ENCODE data around the gene PROX2. TPM values are rescaled to one million over a fixed set of nuclear protein-coding genes. Genes with fewer than 3 reads are reported as not detected.
A peak's percentile ranks its signal among the peaks of the same experiment; 100 is the strongest.

Gene PROX2
- total and polyA plus RNA-seq, 2 experiments from 2014 or later: 0.05 TPM; not detected in 1

GRCh38 chr14:74912111-74912510 lies 36.2 kb upstream of the PROX2 start:
- WGBS, 2 experiments (ENCODE audit: low coverage in 1 of 2, low lambda C conversion rate in 2 of 2, missing lambda C conversion rate in 2 of 2): 69 to 76% methylated on average over 4 to 6 of the region's 6 CpGs
- Histone ChIP-seq H3K27ac (no peak overlapping the region), H3K4me3 (no peak overlapping the region), H3K9me3 (ENCODE audit: low read depth) (no peaks in the 10 kb centered on the region), H3F3A (ENCODE audit: insufficient read depth) (0 out of 2 replicates have a peak, but pooled peaks cover 6% of the 10 kb centered on the region), H3K9ac (no peak overlapping the region), H4K20me1 (ENCODE audit: insufficient read depth) (no peaks in the 10 kb centered on the region), H3K4me2 (ENCODE audit: unreplicated experiment) (no peak overlapping the region), H3K27me3 (replicated peaks; ENCODE audit: insufficient read depth) (no peaks in the 10 kb centered on the region), H3K36me3 (ENCODE audit: low read depth) (no peaks in the 10 kb centered on the region), H2AFZ (no peak overlapping the region), H3K9me2 (ENCODE audit: insufficient read depth) (no peaks in the 10 kb centered on the region), H3K79me2 (ENCODE audit: insufficient read depth) (no peaks in the 10 kb centered on the region), H3K4me1 (ENCODE audit: insufficient read depth) (no peaks in the 10 kb centered on the region)
- no peak for TF ChIP-seq EZH2 (IDR thresholded peaks at IDR 0.05; ENCODE audit: insufficient read depth, poor library complexity, severe bottlenecking)
- in situ Hi-C loops (cut with MboI): loop anchor here (10.0 kb wide), 1 partner anchor 183 kb away; no protein-coding TSS in a partner anchor
- DNase-seq: no peak

- 96 to 97% methylated on average over 5 of the region's 5 CpGs for WGBS, 2 experiments (ENCODE audit: low coverage in 1 of 2, low lambda C conversion rate in 2 of 2, missing lambda C conversion rate in 2 of 2)
- H4K20me1 ChIP-seq (ENCODE audit: insufficient read depth): no peaks in the 10 kb centered on the region
Observed at GRCh38 chr14:74911704-74912103, 35.8 kb upstream of the PROX2 start.

GRCh38 chr14:74911221-74911620 lies 35.3 kb upstream of the PROX2 start:
- 79 to 82% methylated on average over 6 of the region's 6 CpGs for WGBS, 2 experiments (ENCODE audit: low coverage in 1 of 2, low lambda C conversion rate in 2 of 2, missing lambda C conversion rate in 2 of 2)
- in situ Hi-C loops (cut with MboI): loop anchor here (10.0 kb wide), 1 partner anchor 184 kb away; no protein-coding TSS in a partner anchor
- H3K9ac ChIP-seq: no peak overlapping the region

More at GRCh38 chr14:74911704-74912103, 35.8 kb upstream of the PROX2 start:
- Histone ChIP-seq H3K79me2 (ENCODE audit: insufficient read depth) (no peaks in the 10 kb centered on the region), H3K4me1 (ENCODE audit: insufficient read depth) (no peaks in the 10 kb centered on the region), H3K27ac (no peak overlapping the region), H3F3A (ENCODE audit: insufficient read depth) (0 out of 2 replicates have a peak, but pooled peaks cover 6% of the 10 kb centered on the region), H3K4me2 (ENCODE audit: unreplicated experiment) (no peak overlapping the region), H3K27me3 (replicated peaks; ENCODE audit: insufficient read depth) (no peaks in the 10 kb centered on the region), H2AFZ (no peak overlapping the region), H3K9ac (no peak overlapping the region), H3K36me3 (ENCODE audit: low read depth) (no peaks in the 10 kb centered on the region), H3K9me2 (ENCODE audit: insufficient read depth) (no peaks in the 10 kb centered on the region), H3K4me3 (no peak overlapping the region), H3K9me3 (ENCODE audit: low read depth) (no peaks in the 10 kb centered on the region)
- DNase-seq: no peak
- TF ChIP-seq EZH2 (IDR thresholded peaks at IDR 0.05; ENCODE audit: insufficient read depth, poor library complexity, severe bottlenecking) (no peak), EZH2phosphoT487 (IDR thresholded peaks at IDR 0.05; ENCODE audit: insufficient read depth, low read depth) (no peak)
- in situ Hi-C loops (cut with MboI): loop anchor here (10.0 kb wide), 1 partner anchor 183 kb away; no protein-coding TSS in a partner anchor

GRCh38 chr14:74910556-74910955 lies 34.6 kb upstream of the PROX2 start:
- no peaks in the 10 kb centered on the region for H3K27me3 ChIP-seq (replicated peaks; ENCODE audit: insufficient read depth)
- 0 out of 2 replicates have a peak overlapping the region, but pooled peaks have one; percentile 29 for H3K4me3 ChIP-seq
- no peaks in the 10 kb centered on the region for H4K20me1 ChIP-seq (ENCODE audit: insufficient read depth)
- no peaks in the 10 kb centered on the region for H3K79me2 ChIP-seq (ENCODE audit: insufficient read depth)
- no peak overlapping the region for H3K27ac ChIP-seq
- 22% methylated on average over 10 of the region's 10 CpGs for WGBS, 2 experiments (ENCODE audit: low coverage in 1 of 2, low lambda C conversion rate in 2 of 2, missing lambda C conversion rate in 2 of 2)
- in situ Hi-C loops (cut with MboI): loop anchor here (10.0 kb wide), 1 partner anchor 184 kb away; no protein-coding TSS in a partner anchor
- no peaks in the 10 kb centered on the region for H3K9me3 ChIP-seq (ENCODE audit: low read depth)
- no peaks in the 10 kb centered on the region for H3K36me3 ChIP-seq (ENCODE audit: low read depth)
- peaks cover 4% of the 10 kb centered on the region; the same call in 1 of the 2 replicates for H3K4me1 ChIP-seq (ENCODE audit: insufficient read depth)
- TF ChIP-seq EZH2phosphoT487 (IDR thresholded peaks at IDR 0.05; ENCODE audit: insufficient read depth, low read depth) (no peak), EZH2 (IDR thresholded peaks at IDR 0.05; ENCODE audit: insufficient read depth, poor library complexity, severe bottlenecking) (no peak)
- H3K9ac ChIP-seq: no peak overlapping the region; the same call in 1 of the 2 replicates
- H3K9me2 ChIP-seq (ENCODE audit: insufficient read depth): no peaks in the 10 kb centered on the region
- peak; percentile 30 for DNase-seq
- H2AFZ ChIP-seq: peak overlapping the region; percentile 66
- H3K4me2 ChIP-seq (ENCODE audit: unreplicated experiment): peak overlapping the region; percentile 4
- H3F3A ChIP-seq (ENCODE audit: insufficient read depth): 0 out of 2 replicates have a peak, but pooled peaks cover 6% of the 10 kb centered on the region

More at GRCh38 chr14:74911221-74911620, 35.3 kb upstream of the PROX2 start:
- Histone ChIP-seq H3K27me3 (replicated peaks; ENCODE audit: insufficient read depth) (no peaks in the 10 kb centered on the region), H3K9me3 (ENCODE audit: low read depth) (no peaks in the 10 kb centered on the region), H3K4me2 (ENCODE audit: unreplicated experiment) (no peak overlapping the region), H3K9me2 (ENCODE audit: insufficient read depth) (no peaks in the 10 kb centered on the region), H4K20me1 (ENCODE audit: insufficient read depth) (no peaks in the 10 kb centered on the region), H3K79me2 (ENCODE audit: insufficient read depth) (no peaks in the 10 kb centered on the region), H3K4me3 (no peak overlapping the region), H2AFZ (no peak overlapping the region), H3K4me1 (ENCODE audit: insufficient read depth) (no peaks in the 10 kb centered on the region), H3K36me3 (ENCODE audit: low read depth) (no peaks in the 10 kb centered on the region), H3F3A (ENCODE audit: insufficient read depth) (0 out of 2 replicates have a peak, but pooled peaks cover 6% of the 10 kb centered on the region), H3K27ac (no peak overlapping the region)
- TF ChIP-seq EZH2 (IDR thresholded peaks at IDR 0.05; ENCODE audit: insufficient read depth, poor library complexity, severe bottlenecking) (no peak), EZH2phosphoT487 (IDR thresholded peaks at IDR 0.05; ENCODE audit: insufficient read depth, low read depth) (no peak)
- DNase-seq: no peak

All from GM23248 (cell line).